ENCODE measurements around the gene UBE2K. TPM values are rescaled to one million over a fixed set of nuclear protein-coding genes. Genes with fewer than 3 reads are reported as not detected.
"Not testable (repeated sequence)": the region's sequence is repeated elsewhere in the genome, so short reads cannot be mapped to it uniquely, and the experiment has no call there.

UBE2K gene
- total RNA-seq, 2 donors from 2014 or later = 25.6 to 30.3 TPM

DNA sequence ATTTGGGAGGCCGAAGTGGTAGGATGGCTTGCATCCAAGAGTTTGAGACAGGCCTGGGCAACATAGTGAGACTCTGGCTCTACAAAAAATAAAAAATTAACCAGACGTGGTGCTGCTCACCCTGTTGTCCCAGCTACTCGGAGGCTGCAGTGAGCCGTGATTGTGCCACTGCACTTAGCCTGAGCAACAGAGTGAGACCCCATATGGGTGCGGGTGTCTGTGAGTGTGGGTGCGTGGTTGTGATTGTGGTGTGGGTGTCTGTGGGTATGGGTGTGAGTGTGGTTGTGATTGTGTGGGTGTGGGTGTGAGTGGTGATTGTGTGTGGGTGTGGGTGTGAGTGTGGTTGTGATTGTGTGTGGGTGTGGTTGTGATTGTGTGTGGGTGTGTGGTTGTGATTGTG lies 114.6 kb downstream of the UBE2K start:
- DNase-seq (ENCODE audit: low spot score) = no peak
- TF ChIP-seq POLR2A (IDR thresholded peaks at IDR 0.05) (no peak), POLR2AphosphoS5 (IDR thresholded peaks at IDR 0.05) (no peak)
- TF ChIP-seq, protein P1, sequence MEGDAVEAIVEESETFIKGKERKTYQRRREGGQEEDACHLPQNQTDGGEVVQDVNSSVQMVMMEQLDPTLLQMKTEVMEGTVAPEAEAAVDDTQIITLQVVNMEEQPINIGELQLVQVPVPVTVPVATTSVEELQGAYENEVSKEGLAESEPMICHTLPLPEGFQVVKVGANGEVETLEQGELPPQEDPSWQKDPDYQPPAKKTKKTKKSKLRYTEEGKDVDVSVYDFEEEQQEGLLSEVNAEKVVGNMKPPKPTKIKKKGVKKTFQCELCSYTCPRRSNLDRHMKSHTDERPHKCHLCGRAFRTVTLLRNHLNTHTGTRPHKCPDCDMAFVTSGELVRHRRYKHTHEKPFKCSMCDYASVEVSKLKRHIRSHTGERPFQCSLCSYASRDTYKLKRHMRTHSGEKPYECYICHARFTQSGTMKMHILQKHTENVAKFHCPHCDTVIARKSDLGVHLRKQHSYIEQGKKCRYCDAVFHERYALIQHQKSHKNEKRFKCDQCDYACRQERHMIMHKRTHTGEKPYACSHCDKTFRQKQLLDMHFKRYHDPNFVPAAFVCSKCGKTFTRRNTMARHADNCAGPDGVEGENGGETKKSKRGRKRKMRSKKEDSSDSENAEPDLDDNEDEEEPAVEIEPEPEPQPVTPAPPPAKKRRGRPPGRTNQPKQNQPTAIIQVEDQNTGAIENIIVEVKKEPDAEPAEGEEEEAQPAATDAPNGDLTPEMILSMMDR (IDR thresholded peaks at IDR 0.05) = no peak
- H3K36me3 ChIP-seq = no peaks in the 10 kb centered on the region
- H3K27me3 ChIP-seq (replicated peaks; ENCODE audit: insufficient read depth) = no peaks in the 10 kb centered on the region
- no peaks in the 10 kb centered on the region for H3K4me1 ChIP-seq (replicated peaks)
- intact Hi-C loops (cut with DNase I) = no loop called here
- 51% methylated on average over 6 of the region's 6 CpGs for WGBS
- no peaks in the 10 kb centered on the region for H3K9me3 ChIP-seq
- no peak overlapping the region for H3K4me3 ChIP-seq
- no peak overlapping the region for H3K27ac ChIP-seq

DNA sequence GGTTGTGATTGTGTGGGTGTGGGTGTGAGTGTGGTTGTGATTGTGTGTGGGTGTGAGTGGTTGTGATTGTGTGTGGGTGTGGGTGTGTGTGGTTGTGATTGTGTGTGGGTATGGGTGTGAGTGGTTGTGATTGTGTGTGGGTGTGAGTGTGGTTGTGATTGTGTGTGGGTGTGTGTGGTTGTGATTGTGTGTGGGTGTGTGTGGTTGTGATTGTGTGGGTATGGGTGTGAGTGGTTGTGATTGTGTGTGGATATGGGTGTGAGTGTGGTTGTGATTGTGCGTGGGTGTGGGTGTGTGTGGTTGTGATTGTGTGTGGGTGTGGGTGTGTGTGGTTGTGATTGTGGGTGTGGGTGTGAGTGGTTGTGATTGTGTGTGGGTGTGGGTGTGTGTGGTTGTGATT lies 115.1 kb downstream of the UBE2K start:
- H3K36me3 ChIP-seq; H3K4me1 ChIP-seq (replicated peaks); DNase-seq (ENCODE audit: low spot score); H3K27ac ChIP-seq; H3K4me3 ChIP-seq; H3K9me3 ChIP-seq; H3K27me3 ChIP-seq (replicated peaks; ENCODE audit: insufficient read depth); intact Hi-C loops (cut with DNase I): not testable (repeated sequence)
- WGBS = 0% methylated on average over 1 of the region's 1 CpG

DNA sequence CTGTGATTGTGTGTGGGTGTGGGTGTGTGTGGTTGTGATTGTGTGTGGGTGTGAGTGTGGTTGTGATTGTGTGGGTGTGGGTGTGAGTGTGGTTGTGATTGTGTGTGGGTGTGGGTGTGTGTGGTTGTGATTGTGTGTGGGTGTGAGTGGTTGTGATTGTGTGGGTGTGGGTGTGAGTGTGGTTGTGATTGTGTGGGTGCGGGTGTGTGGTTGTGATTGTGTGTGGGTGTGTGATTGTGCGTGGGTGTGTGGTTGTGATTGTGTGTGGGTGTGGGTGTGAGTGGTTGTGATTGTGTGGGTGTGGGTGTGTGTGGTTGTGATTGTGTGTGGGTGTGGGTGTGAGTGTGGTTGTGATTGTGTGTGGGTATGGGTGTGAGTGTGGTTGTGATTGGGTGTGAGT lies 115.8 kb downstream of the UBE2K start:
- DNase-seq (ENCODE audit: low spot score); H3K4me3 ChIP-seq; intact Hi-C loops (cut with DNase I); H3K36me3 ChIP-seq; H3K27me3 ChIP-seq (replicated peaks; ENCODE audit: insufficient read depth); H3K4me1 ChIP-seq (replicated peaks); H3K9me3 ChIP-seq; H3K27ac ChIP-seq: not testable (repeated sequence)
- WGBS = 65% methylated on average over 2 of the region's 2 CpGs

DNA sequence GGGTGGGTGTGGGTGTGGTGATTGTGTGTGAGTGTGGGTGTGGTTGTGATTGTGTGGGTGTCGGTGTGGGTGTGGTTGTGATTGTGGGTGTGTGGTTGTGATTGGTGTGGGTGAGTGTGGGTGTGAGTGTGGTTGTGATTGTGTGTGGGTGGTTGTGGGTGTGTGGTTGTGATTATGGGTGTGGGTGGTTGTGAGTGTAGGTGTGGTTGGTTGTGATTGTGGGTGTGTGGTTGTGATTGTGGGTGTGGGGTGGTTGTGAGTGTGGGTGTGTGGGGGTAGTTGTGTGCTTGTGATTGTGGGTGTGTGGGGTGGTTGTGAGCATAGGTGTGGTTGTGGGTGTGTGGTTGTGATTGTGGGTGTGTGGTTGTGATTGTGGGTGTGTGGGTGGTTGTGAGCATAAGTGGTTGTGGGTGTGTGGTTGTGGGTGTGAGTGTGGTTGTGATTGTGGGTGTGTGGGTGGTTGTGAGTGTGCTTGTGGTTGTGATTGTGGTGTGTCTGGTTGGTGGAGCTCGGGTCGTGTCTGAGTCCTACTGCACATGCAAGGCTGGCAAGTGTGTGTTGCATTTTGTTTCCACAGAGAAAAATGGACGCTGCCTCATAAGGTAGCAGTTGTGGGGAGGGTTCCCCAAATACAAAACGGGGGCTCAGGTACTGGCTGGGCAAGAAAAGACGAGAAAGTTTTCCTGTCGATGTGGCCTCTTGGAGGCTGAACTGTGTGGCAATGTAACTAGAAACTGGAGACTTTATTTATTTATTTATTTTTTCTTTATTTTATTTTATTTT lies 116.7 kb downstream of the UBE2K start:
- Histone ChIP-seq H3K9me3 (no peaks in the 10 kb centered on the region), H3K4me3 (no peak overlapping the region), H3K4me1 (replicated peaks) (no peaks in the 10 kb centered on the region), H3K36me3 (no peaks in the 10 kb centered on the region), H3K27me3 (replicated peaks; ENCODE audit: insufficient read depth) (no peaks in the 10 kb centered on the region), H3K27ac (no peak overlapping the region)
- 73% methylated on average over 7 of the region's 7 CpGs for whole genome bisulfite sequencing
- no peak for DNase-seq (ENCODE audit: low spot score)
- no peak for TF ChIP-seq POLR2AphosphoS5 (IDR thresholded peaks at IDR 0.05)
- no peak for TF ChIP-seq POLR2A (IDR thresholded peaks at IDR 0.05)
- intact Hi-C loops (cut with DNase I) = no loop called here

DNA sequence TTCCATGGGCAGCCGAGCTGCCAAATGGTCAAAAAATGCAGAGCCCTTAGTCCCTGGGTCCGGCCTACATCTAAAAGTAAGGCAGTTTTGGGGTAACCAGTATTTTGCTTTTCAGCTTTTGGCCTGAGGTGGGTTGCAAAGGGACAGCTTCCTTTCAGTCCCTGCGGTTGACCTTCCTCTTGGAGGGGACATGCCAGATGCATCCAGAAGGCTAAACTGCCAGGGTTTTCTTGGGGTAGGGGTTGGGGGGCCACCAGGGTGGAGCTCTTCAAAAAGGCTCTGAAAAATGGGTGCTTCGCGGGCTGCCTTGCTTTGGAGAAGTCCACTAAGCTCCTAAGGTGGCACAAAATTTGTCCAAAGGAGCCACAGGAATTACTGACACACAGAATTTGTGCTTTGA lies 120.7 kb downstream of the UBE2K start:
- WGBS = 85% methylated on average over 5 of the region's 5 CpGs
- no peak for DNase-seq (ENCODE audit: low spot score)
- H3K4me3 ChIP-seq = no peak overlapping the region
- H3K4me1 ChIP-seq (replicated peaks) = no peaks in the 10 kb centered on the region
- H3K27ac ChIP-seq = no peak overlapping the region
- TF ChIP-seq, protein P1 (IDR thresholded peaks at IDR 0.05) = no peak
- no peak for TF ChIP-seq POLR2AphosphoS5 (IDR thresholded peaks at IDR 0.05)
- no peak for TF ChIP-seq POLR2A (IDR thresholded peaks at IDR 0.05)
- H3K36me3 ChIP-seq = no peaks in the 10 kb centered on the region
- intact Hi-C loops (cut with DNase I) = no loop called here
- no peaks in the 10 kb centered on the region for H3K9me3 ChIP-seq
- H3K27me3 ChIP-seq (replicated peaks; ENCODE audit: insufficient read depth) = no peaks in the 10 kb centered on the region

DNA sequence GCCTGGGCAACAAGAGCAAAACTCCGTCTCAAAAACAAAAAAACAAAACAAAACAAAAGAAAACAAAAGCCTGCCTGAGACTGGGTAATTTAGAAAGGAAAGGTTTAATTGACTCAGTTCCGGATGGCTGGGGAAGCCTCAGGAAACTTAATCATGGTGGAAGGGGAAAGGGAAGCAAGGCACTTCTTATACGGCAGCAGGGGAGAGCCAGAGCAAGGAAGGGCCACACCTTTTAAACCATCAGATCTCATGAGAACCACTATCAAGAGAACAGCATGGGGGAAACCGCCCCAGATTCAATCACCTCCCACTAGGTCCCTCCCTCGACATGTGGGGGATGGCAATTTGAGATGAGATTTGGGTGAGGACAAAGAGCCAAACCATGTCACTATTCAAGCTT lies 122.2 kb downstream of the UBE2K start:
- Histone ChIP-seq H3K27me3 (replicated peaks; ENCODE audit: insufficient read depth) (no peaks in the 10 kb centered on the region), H3K27ac (no peak overlapping the region), H3K9me3 (no peaks in the 10 kb centered on the region), H3K36me3 (no peaks in the 10 kb centered on the region), H3K4me1 (replicated peaks) (no peaks in the 10 kb centered on the region), H3K4me3 (no peak overlapping the region)
- TF ChIP-seq POLR2A (IDR thresholded peaks at IDR 0.05) (no peak), POLR2AphosphoS5 (IDR thresholded peaks at IDR 0.05) (no peak)
- TF ChIP-seq, protein P1 (IDR thresholded peaks at IDR 0.05) = no peak
- intact Hi-C loops (cut with DNase I) = no loop called here
- DNase-seq (ENCODE audit: low spot score) = no peak
- 65% methylated on average over 5 of the region's 5 CpGs for WGBS
